ENCODE data around the gene EIF4G3. TPM values are rescaled to one million over a fixed set of nuclear protein-coding genes. Genes with fewer than 3 reads are reported as not detected.

Gene EIF4G3
- total and polyA plus RNA-seq, 2 donors (not counting 1 experiment from before 2014, with no cell fraction given), result 33.6 to 76.0 TPM

DNA sequence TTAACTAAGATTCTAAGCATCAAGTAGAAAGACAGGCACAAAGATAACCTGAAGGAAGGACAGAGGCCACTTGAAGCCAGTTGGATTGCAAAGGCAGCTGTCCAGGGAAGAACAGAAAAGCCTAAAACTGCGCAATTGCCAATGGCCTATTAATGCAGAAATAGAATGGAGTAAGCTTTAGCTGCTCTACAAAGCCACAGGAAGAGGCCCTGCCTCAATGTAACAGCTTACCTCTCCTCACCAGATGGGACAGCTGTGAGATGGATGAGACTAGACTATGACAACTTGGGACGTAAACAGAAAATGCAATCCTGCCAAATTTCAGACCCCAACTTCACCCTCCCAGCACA is 176.5 kb downstream of the EIF4G3 start:
- peaks cover 3% of the 10 kb centered on the region for H3K4me1 Mint-ChIP-seq
- Histone ChIP-seq H4K20me1 (ENCODE audit: control insufficient read depth, insufficient read depth, low read length, poor library complexity, severe bottlenecking) (peaks cover 10% of the 10 kb centered on the region), H3K36me3 (replicated peaks in 1 of 2; ENCODE audit: control extremely low read depth in 1 of 2, control insufficient read depth in 1 of 2, extremely low read depth in 1 of 2, insufficient read depth in 2 of 2, low read length in 1 of 2) (peaks cover 6 to 8% of the 10 kb centered on the region in 2 experiments), H3K27ac (ENCODE audit: low read length in 2 of 2) (no peak overlapping the region), H3K79me2 (ENCODE audit: control insufficient read depth, insufficient read depth, low read length) (peaks cover 16% of the 10 kb centered on the region), H3K4me3 (ENCODE audit: control extremely low read depth in 1 of 5, extremely low read depth in 1 of 5, insufficient read depth in 1 of 5, low read depth in 2 of 5, low read length in 4 of 5) (no peak overlapping the region), H3K27me3 (replicated peaks in 1 of 4; ENCODE audit: control extremely low read depth in 1 of 4, control insufficient read depth in 3 of 4, insufficient read depth in 4 of 4, low read length in 3 of 4) (no peaks in the 10 kb centered on the region), H3K4me1 (ENCODE audit: control insufficient read depth in 2 of 2, insufficient read depth in 2 of 2, low read length in 2 of 2) (no peaks in the 10 kb centered on the region), H3K9me3 (ENCODE audit: control extremely low read depth in 1 of 3, control insufficient read depth in 2 of 3, insufficient read depth in 1 of 3, low read length in 2 of 3) (no peaks in the 10 kb centered on the region), H2AFZ (ENCODE audit: insufficient read depth, low read depth, low read length, poor library complexity, severe bottlenecking) (no peak overlapping the region), H3K4me2 (replicated peaks; ENCODE audit: low read depth, low read length, poor library complexity, severe bottlenecking) (no peak overlapping the region), H3K9ac (ENCODE audit: low read length) (no peak overlapping the region)
- POLR2A ChIA-PET, result no interaction called here
- intact Hi-C loops (cut with micrococcal nuclease), result no loop called here
- DNase-seq (no peak), ATAC-seq (ENCODE audit: low read depth) (no peak)
- WGBS (ENCODE audit: insufficient coverage), result no CpG with 5 or more reads among the region's 2 CpGs
- H3K4me3 Mint-ChIP-seq, result no peak overlapping the region
- CTCF ChIA-PET, result interaction anchor here (0.8 kb wide), 2 partner anchors 38 to 163 kb away, joined by 3 read pairs; no protein-coding TSS in a partner anchor
- no peak overlapping the region for H3K27ac Mint-ChIP-seq
- TF ChIP-seq, protein P1, sequence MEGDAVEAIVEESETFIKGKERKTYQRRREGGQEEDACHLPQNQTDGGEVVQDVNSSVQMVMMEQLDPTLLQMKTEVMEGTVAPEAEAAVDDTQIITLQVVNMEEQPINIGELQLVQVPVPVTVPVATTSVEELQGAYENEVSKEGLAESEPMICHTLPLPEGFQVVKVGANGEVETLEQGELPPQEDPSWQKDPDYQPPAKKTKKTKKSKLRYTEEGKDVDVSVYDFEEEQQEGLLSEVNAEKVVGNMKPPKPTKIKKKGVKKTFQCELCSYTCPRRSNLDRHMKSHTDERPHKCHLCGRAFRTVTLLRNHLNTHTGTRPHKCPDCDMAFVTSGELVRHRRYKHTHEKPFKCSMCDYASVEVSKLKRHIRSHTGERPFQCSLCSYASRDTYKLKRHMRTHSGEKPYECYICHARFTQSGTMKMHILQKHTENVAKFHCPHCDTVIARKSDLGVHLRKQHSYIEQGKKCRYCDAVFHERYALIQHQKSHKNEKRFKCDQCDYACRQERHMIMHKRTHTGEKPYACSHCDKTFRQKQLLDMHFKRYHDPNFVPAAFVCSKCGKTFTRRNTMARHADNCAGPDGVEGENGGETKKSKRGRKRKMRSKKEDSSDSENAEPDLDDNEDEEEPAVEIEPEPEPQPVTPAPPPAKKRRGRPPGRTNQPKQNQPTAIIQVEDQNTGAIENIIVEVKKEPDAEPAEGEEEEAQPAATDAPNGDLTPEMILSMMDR (IDR thresholded peaks at IDR 0.05), result no peak
- no peak for TF ChIP-seq EZH2 (IDR thresholded peaks at IDR 0.05; ENCODE audit: borderline replicate concordance, insufficient read depth, low read depth, low read length, poor library complexity, severe bottlenecking)
- H3K9me3 Mint-ChIP-seq (ENCODE audit: insufficient read depth), result no peaks in the 10 kb centered on the region
- H3K27me3 Mint-ChIP-seq, result no peaks in the 10 kb centered on the region

DNA sequence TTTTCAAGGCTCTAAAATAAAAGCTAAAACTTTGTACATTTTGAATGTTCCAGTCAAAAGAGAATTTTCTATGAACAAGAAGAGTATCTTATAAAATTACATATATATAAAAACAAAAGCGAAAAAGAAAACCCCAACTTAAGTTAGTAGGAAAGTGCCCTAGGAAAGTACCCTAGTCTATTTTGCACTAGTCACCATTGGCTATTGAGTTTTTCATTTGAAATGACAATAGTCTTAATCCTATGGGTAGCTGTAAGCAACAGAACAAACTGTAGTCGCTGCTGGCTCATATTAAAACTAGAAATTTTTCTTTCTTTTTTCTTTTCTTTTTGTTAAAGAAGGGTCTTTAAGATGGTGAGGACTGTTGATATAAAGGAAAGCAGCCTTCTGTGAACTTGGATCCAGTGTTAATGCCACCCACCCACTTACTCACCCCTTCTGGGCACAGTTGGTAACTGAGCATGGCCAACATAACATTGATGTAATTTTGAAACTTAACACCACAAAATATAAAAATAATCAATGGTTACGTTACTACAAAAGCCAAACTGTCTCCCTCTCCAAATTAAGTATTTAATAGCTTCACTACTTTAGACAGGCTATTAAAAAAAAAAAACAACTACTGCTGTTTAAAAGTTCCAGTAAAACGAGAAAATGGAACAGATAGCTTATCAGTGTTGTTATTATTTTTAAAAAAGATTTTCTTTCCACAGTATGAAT is 177.0 kb downstream of the EIF4G3 start:
- intact Hi-C loops (cut with micrococcal nuclease), result no loop called here
- H3K4me1 Mint-ChIP-seq, result peaks cover 3% of the 10 kb centered on the region
- DNase-seq, result no peak
- Histone ChIP-seq H3K4me2 (replicated peaks; ENCODE audit: low read depth, low read length, poor library complexity, severe bottlenecking) (no peak overlapping the region), H3K27me3 (replicated peaks in 1 of 4; ENCODE audit: control extremely low read depth in 1 of 4, control insufficient read depth in 3 of 4, insufficient read depth in 4 of 4, low read length in 3 of 4) (no peaks in the 10 kb centered on the region), H3K9me3 (ENCODE audit: control extremely low read depth in 1 of 3, control insufficient read depth in 2 of 3, insufficient read depth in 1 of 3, low read length in 2 of 3) (no peaks in the 10 kb centered on the region), H3K79me2 (ENCODE audit: control insufficient read depth, insufficient read depth, low read length) (peaks cover 14% of the 10 kb centered on the region), H4K20me1 (ENCODE audit: control insufficient read depth, insufficient read depth, low read length, poor library complexity, severe bottlenecking) (peaks cover 10% of the 10 kb centered on the region), H3K4me1 (ENCODE audit: control insufficient read depth in 2 of 2, insufficient read depth in 2 of 2, low read length in 2 of 2) (no peaks in the 10 kb centered on the region), H3K4me3 (ENCODE audit: control extremely low read depth in 1 of 5, extremely low read depth in 1 of 5, insufficient read depth in 1 of 5, low read depth in 2 of 5, low read length in 4 of 5) (no peak overlapping the region), H3K9ac (ENCODE audit: low read length) (no peak overlapping the region), H3K27ac (ENCODE audit: low read length in 2 of 2) (no peak overlapping the region), H3K36me3 (replicated peaks in 1 of 2; ENCODE audit: control extremely low read depth in 1 of 2, control insufficient read depth in 1 of 2, extremely low read depth in 1 of 2, insufficient read depth in 2 of 2, low read length in 1 of 2) (peaks cover 6 to 8% of the 10 kb centered on the region in 2 experiments), H2AFZ (ENCODE audit: insufficient read depth, low read depth, low read length, poor library complexity, severe bottlenecking) (no peak overlapping the region)
- H3K4me3 Mint-ChIP-seq, result no peak overlapping the region
- CTCF ChIA-PET, result interaction anchor here (0.8 to 2.5 kb wide), 3 partner anchors 39 to 195 kb away, joined by 3 to 9 read pairs (median 3); no protein-coding TSS in a partner anchor
- ATAC-seq (ENCODE audit: low read depth), result no peak
- no peak overlapping the region for H3K27ac Mint-ChIP-seq
- no CpG with 5 or more reads among the region's 4 CpGs for WGBS (ENCODE audit: insufficient coverage)
- H3K27me3 Mint-ChIP-seq, result no peaks in the 10 kb centered on the region
- POLR2A ChIA-PET, result no interaction called here
- TF ChIP-seq EZH2 (IDR thresholded peaks at IDR 0.05; ENCODE audit: borderline replicate concordance, insufficient read depth, low read depth, low read length, poor library complexity, severe bottlenecking), result no peak
- TF ChIP-seq, protein P1 (IDR thresholded peaks at IDR 0.05), result no peak
- H3K9me3 Mint-ChIP-seq (ENCODE audit: insufficient read depth), result no peaks in the 10 kb centered on the region
